HG03432 (cell line): Measurements from ENCODE around the gene ARRDC5.
"Not testable (repeated sequence)": the region's sequence is repeated elsewhere in the genome, so short reads cannot be mapped to it uniquely, and the experiment has no call there.

Experiments used
- ATAC-seq: cut with Tn5 transposase; IDR thresholded peaks from one replicate; pipeline ENCODE4 v1.9.1; 2021; ENCODE audit warnings: mild to moderate bottlenecking, moderate library complexity; ENCODE audit not compliant: unreplicated experiment

ARRDC5 gene

DNA sequence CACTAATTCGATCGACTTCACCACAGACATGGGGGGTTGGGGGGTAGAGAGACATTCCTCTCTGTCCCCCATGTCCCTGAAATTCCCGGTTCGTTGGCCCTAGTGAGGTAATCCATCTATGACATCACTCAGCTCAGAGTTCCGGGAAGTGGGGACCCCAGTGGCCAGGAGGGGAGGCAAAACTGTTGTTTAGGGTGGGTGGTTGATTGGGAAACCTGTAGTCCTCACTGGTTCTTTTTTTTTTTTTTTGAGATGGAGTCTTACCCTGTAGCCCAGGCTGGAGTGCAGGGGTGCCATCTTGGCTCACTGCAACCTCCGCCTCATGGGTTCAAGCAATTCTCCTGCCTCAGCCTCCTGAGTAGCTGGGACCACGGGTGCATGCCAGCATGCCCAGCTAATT lies at the start of gene ARRDC5:
ARRDC5 (minus strand) TSS at position 101 of the 400 bp plus-strand sequence; CDS start at position 30, 71 bp downstream.
- no peak for ATAC-seq

DNA sequence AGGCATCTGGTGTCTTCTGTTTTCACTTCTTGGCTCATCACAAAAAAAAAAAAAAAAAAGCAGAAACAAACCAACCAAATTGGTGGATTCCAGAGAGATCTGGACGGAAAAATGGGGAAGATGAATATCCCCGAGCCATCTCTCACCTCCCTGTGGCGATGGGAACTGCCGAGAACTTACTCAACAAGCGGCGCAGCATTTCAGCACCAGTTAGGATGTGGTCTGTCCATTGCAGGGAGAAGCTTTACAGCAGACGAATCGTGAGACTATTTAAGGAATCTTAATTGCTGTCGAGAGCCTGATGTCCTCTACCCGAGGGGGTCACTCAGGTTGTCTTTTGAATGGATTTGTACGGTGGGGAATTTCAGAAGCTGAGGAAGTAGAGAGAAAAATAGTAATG lies 49.0 kb upstream of the ARRDC5 start:
- no peak for ATAC-seq

DNA sequence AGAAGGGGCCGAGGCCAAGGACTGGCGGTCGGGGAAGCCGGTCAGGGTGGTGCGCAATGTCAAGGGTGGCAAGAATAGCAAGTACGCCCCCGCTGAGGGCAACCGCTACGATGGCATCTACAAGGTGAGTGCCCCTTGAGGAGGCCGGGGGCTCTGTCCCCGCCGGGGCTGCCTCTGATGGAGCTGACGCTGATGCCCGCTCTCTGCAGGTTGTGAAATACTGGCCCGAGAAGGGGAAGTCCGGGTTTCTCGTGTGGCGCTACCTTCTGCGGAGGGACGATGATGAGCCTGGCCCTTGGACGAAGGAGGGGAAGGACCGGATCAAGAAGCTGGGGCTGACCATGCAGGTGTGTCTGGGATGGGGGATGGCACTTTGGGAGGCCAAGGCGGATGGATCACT lies 48.0 kb upstream of the ARRDC5 start:
- not testable (repeated sequence) for ATAC-seq

DNA sequence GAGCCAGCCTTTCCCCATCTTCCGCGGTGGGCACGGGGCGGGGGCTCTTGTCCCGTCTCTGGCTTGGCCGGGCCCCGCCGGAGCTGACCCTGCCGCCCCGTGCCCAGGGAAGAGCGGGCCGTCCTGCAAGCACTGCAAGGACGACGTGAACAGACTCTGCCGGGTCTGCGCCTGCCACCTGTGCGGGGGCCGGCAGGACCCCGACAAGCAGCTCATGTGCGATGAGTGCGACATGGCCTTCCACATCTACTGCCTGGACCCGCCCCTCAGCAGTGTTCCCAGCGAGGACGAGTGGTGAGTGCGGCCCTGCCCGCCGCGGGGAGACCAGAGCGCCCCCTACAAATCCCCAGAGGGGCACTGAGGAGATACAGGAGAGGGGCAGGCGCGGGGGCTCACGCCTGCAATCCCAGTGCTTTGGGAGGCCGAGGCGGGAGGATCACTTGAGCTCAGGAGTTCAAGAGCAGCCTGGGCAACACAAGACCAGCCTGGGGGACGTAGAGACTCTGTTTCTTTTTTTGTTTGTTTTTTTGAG lies 39.0 kb upstream of the ARRDC5 start:
- ATAC-seq: not testable (repeated sequence)

DNA sequence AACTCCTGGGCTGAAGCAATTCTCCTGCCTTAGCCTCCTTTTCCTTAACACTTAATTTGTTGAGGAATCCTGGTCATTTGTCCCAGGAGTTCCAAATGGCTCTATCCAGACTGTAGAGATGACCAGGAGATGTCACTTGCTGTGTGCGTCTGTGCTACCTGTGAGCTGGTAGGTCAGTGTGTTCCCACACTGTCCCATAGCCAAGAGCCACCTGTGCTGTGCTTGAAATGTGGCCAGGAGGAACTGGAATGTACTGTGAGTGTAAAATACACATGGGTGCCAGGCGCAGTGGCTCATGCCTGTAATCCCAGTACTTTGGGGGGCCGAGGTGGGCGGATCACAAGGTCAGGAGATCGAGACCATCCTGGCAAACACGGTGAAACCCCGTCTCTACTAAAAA lies 36.8 kb upstream of the ARRDC5 start:
- no peak for ATAC-seq

DNA sequence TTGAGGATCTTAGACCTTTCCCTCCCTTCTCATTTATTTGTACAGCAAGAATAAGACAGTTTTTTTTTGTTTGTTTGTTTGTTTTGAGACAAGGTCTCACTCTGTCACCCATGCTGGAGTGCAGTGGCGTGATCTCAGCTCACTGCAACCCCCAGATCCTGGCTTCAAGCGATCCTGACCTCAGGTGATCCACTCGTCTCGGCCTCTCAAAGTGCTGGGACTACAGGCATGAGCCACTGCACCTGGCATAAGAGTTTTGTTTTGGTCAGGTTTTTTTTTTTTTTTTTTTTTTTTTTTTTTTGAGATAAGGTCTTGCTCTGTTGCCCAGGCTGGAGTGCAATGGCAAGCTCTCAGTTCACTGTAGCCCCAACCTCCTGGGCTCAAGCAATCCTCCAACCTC lies 35.8 kb upstream of the ARRDC5 start:
- ATAC-seq: not testable (repeated sequence)

DNA sequence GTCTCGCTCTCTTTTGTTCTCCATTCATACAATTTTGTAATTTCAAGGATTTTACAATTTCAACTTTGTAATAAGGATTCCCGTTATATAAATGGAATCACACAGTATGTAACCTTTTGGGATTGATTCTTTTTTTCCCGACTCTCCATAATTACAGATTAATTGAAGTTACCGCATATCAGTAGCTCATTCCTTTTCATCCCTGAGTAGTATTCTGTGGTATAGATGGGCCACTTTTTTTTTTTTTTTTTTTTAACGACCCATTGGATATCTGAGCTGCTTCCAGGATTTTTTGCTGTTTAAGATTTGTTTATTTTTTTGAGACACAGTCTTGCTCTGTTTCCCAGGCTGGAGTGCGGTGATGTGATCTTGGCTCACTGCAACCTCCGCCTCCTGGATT lies 34.4 kb upstream of the ARRDC5 start:
- ATAC-seq: no peak

DNA sequence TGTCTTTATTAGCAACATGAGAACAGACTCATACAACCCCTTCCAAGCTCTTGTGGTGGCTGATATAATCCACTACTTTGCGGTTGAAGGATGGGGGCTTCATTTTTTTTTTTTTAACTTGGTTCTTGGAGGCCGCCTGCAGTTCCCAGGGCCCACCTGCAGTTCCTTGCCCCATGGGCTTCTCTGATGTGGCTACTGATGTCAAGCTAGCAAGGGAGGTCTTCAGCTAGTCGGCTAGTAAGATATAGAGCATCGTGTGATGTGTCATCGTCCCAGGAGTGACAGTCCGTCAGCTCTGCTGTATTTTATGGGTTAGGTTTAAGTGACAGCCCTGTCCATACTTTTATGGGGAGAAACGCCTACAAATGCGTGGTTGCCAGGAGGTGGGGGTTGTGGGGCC lies 32.7 kb upstream of the ARRDC5 start:
- ATAC-seq: no peak

DNA sequence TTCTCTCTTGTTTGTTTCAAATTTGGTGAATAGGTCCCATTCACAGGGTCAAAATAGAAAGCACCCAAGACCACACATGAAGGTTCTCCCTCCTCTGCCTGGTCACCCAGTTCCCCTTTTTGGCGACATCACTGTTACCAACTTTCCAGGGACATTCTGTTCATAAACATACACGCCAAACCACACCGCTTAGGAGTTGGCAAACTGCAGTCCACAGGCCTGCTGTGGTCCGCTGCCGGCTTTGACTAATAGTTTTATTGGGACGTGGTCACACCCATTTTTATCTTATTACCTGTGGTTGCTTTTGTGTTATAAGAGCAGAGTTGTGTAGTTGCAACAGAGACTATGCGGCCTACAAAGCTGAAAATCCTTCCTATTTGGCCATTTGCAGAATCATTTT lies 30.8 kb upstream of the ARRDC5 start:
- no peak for ATAC-seq

DNA sequence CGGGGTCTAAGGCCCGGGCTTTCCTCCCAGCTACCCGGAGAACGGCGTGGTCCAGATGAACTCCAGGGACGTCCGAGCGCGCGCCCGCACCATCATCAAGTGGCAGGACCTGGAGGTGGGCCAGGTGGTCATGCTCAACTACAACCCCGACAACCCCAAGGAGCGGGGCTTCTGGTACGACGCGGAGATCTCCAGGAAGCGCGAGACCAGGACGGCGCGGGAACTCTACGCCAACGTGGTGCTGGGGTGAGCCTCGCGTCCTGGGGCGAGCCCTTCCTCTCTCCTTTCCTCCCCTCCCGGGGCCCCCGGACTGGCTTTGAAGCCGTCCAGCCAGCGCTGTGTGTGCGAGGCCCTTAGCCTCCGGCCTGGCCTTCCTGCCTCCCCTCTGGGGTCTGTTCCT lies 30.0 kb upstream of the ARRDC5 start:
- no peak for ATAC-seq

DNA sequence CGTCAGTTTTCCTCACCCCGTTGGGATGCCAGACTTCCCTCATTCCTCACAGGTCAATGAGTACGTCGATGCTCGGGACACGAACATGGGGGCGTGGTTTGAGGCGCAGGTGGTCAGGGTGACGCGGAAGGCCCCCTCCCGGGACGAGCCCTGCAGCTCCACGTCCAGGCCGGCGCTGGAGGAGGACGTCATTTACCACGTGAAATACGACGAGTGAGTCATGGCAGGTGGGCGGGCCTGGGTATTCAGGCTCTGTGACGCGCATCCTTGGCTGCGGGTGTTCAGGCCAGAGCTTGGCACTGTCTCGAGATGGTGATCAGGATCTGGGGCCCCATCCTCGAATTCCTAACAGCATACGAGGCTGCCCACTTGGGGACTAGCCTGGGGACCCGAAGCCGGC lies 28.0 kb upstream of the ARRDC5 start:
- ATAC-seq: no peak

DNA sequence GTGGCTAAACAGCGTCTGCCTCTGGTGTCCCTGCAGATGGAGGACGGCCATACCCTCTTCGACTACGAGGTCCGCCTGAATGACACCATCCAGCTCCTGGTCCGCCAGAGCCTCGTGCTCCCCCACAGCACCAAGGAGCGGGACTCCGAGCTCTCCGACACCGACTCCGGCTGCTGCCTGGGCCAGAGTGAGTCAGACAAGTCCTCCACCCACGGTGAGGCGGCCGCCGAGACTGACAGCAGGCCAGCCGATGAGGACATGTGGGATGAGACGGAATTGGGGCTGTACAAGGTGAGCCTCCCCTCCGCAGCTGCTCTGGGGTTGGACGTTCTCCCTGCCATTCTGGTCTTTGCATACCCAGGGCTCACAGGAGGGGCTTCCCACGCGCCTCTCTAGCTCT lies 26.5 kb upstream of the ARRDC5 start:
- ATAC-seq: no peak

DNA sequence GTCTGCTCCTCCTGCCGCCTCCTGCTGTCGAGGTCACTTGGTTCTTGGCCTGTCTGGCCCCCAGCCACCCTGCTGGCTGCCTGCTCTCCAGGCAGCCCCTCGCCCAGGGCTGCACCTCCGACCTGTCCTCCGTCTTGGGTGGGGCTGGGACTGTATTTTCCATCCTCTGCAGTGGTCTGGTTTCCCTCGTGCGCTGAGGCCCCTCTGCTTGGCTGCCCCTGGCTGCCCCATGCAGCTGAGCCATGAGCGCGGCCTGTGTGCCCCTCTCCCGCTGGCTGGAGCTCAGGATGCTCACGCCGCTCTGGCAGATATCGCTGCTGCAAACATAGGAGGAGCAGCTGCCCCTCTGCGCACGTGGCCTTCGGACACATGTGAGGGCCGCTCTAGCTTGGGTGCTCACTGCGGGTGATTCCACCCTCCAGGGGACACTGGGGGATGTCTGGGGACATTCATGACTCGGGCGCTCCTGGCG lies 20.6 kb upstream of the ARRDC5 start:
- no peak for ATAC-seq

DNA sequence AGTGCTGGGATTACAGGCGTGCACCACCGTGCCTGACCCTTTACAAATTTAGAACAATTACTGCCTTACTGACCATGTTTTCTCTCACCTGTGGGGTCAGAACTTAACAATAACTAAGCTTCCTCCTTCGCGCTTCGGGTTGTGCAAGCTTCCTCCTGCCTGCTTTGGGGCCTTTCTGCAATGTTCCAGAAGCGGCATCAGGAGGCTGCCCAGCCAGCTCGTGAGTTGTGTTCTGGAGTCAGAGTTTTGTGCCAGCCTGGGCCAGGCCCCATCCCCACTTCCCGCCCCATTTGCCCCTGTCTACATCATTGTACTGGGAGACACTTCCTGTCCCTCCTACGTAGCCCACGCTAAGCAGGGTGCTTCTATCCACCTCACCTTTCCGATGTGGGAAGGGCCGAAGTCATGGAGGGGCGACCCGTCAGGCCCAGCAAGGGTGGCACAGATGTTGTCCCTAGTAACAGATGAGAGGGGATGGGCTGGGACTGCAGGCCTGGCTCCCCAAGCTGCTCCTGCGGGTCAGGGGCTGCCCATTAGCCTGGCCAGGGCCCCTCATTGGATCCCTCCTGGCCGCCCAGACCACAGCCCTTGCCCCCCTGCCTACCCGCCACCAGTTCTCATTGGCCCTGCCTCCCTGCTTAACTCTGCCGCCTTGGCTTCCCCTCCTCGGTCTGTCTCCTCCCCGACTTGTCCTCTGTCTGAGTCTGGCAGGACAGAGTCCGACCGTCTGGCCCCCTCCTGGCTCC lies 20.0 kb upstream of the ARRDC5 start:
- ATAC-seq: no peak

DNA sequence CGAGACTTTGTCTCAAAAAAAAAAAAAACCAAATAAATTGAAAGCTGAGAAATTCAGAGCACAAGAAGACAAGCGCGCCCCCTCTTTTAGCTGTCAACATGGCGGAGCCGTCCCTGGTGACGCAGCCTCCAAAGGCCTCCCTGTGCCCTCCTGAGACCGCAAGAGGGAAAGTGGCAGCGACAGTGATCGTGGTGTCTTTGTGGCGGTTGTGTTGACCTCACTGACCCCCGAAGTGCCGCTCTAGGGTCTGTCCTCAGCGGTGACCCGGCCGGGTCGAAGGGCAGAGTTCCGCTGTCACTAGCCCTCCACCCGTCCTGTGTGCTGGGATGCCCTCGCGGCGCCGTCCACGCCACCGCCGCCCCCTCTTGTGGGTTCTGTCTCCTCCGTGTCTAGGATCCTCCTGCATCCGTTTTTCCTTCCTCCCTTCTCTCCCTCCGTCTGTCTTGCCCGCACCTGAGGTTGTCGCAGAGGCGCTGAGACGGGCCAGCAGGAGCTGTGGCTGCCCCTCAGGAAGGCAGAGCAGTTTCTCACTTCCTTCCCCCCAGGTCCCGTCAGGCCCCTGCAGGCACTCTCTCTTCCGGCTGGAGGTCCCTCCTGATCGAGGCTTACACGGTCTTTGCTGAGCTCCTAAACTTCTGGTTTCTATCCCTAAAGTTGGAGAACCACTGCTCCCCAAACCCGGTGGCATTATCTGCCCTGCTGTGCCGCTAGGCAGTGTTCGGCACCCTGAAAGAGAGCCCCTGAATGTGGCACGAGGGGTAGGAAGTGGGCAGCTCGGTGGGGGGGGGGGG lies 13.8 kb upstream of the ARRDC5 start:
- ATAC-seq: no peak

DNA sequence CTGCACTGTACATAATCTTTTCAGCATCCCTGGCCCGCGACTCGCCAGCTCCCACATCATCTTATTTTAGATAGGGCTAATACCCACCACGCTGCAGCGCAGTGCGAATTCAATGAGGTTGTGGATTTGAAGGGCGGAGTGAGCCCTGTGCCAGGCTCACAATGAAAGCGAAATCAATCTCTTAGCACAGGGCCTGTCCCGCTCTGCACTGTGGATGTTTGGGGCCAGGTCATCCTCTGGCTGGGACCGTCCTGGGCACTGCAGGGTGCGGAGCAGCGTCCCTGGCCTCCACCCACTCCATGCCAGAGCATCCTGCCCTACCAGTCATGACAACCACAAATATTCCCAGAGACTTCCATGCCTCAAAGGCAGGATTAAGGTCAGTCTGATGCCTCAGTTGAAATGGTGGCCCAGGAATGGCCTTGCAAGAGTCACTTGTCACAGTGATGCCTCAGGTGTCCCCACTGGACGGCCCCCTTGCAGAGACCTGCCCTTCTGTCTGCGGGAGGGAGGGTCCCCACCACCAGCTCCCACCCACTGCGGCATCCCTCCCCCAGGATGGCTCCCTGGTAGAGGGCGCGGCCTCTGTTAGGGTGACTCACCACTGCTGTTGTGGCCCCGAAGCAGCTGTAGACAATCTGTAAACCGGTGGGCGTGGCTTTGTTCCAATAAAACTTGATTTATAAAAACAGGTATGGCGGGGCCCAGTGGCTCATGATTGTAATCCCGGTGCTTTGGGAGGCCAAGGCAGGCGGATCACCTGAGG lies 12.2 kb upstream of the ARRDC5 start:
- ATAC-seq: no peak

DNA sequence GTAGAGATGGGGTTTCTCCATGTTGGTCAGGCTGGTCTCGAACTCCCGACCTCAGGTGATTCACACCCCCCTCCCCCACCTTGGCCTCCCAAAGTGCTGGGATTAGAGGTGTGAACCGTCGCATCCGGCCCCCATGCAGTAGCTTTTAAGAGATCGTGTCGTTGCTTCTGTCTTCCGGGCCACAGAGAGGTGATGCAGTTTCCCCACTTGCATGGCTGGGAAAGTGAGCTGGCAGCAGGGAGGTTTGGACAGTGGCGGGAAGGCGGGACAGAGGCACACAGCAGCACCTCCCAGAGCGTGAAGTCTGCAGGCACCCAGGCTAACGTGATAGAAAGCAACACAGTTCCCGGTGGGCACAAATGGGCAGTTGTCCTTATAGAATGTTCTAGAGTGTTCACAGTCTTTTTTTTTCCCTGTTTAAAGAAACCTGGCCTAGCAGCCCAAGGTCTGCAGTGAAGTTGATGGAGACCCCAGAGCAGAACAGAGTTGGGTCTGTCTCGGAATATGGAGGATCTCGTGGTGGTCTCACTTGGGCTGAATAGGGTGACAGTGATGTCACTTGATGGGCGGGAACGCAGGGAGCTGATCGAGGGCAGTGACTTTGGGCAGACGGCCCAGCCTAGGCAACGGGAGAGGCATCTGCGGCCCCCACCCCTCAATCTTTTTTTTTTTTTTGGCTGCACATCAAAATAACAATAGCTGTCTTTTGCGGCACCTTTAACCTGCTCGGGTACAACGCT lies 11.5 kb upstream of the ARRDC5 start:
- ATAC-seq: no peak

DNA sequence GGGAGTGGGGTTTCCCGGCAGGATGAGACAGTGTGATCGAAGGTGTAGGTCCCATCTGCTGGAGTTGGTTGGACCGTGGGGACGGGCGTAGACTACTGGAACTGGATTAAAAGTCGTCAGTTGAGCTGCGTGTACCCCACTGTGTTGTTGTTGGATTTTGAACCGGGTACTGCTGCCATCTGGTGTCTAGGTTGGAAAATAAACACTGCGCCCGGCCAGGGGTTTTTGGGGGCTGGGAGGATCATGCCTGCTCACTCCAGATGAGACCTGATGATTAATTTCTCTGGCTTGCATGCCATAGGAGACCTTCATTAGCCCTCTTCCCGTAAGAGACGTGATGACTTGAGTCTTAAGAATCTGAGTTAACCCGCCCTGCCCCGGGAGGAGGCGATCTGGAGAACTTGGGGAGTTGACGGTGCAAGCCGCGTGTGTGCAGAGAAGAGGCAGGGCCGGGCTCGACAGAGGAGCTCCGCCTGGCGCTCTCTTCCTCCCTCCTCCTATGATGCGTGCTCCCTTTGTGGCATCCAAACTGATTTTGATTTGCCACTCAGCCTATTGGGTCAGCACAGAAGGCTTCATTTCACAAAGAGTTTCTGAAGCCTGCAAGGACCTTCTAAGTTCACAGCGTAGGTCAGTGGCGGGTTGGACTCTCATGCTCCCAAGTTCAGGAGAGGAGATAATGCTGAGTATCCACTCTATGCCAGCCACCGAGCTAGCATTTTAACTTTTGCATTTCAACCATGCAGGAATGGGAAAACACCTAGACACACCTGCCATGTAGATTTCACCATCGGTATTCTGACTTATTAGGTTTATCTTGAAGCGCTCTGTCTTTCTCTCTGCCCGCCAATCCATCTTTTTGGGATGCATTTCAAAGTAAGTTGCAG lies 9.3 kb upstream of the ARRDC5 start:
- no peak for ATAC-seq

DNA sequence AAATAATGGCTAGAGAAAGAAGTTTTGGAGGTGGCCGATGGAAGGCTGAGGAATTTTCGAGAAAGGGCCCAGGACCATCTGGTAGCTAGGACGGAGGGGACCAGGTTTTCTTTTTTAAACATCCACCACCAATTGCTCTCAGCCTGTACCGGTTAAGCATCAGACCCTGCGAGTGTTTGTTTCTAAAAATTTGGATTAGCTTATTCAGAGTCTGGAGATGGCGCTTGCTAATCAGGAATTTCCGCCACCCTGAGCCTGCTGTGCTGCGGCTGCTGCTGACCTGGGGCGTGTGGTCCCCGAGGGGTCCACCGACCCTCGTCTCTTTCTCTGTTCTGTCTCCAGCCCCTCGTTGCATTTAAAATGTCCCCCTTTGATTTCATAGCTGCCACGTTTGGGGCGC lies 8.6 kb upstream of the ARRDC5 start:
- no peak for ATAC-seq
